Glutamatergic neuron (in vitro differentiated cells): ENCODE measurements around the gene FOXO1. TPM values are rescaled to one million over a fixed set of nuclear protein-coding genes. Genes with fewer than 3 reads are reported as not detected.
"Not testable (repeated sequence)": the region's sequence is repeated elsewhere in the genome, so short reads cannot be mapped to it uniquely, and the experiment has no call there.

Source experiments
- DNase-seq: peaks from one replicate; pipeline ENCODE4 v3.0.0; 2022
- H3K27ac Mint-ChIP-seq: one replicate; pipeline ENCODE4 v1.8.0; 2020; ENCODE audit warnings: mild to moderate bottlenecking, mixed read lengths, inconsistent platforms; ENCODE audit not compliant: unreplicated experiment
- H3K27me3 Mint-ChIP-seq: one replicate; pipeline ENCODE4 v1.8.0; 2020; ENCODE audit warnings: mild to moderate bottlenecking, moderate library complexity, mixed read lengths, inconsistent platforms; ENCODE audit not compliant: unreplicated experiment
- H3K36me3 Mint-ChIP-seq: one replicate; pipeline ENCODE4 v1.8.0; 2020; ENCODE audit warnings: mild to moderate bottlenecking, mixed read lengths, inconsistent platforms; ENCODE audit not compliant: unreplicated experiment
- H3K4me1 Mint-ChIP-seq: one replicate; pipeline ENCODE4 v1.8.0; 2020; ENCODE audit warnings: mild to moderate bottlenecking, low read depth, mixed read lengths, inconsistent platforms; ENCODE audit not compliant: unreplicated experiment
- H3K4me3 Mint-ChIP-seq: one replicate; pipeline ENCODE4 v1.8.0; 2020; ENCODE audit warnings: mild to moderate bottlenecking, mixed read lengths, inconsistent platforms; ENCODE audit not compliant: unreplicated experiment
- H3K9me3 Mint-ChIP-seq: one replicate; pipeline ENCODE4 v1.8.0; 2020; ENCODE audit warnings: mild to moderate bottlenecking, moderate library complexity, mixed read lengths, inconsistent platforms; ENCODE audit not compliant: unreplicated experiment
- total RNA-seq: library from RNA; stranded (reverse); fragmentation: NEBNext Ultra II Directional; extraction: Animal tissue kit (Norgen Biotek cat#: 25700); gene quantifications from one replicate; pipeline ENCODE4 v1.2.1, GENCODE V29; 2021; ENCODE audit not compliant: unreplicated experiment
- TF ChIP-seq, protein P1 (sequence below): fragments of 200-600 bp; sonication (generic); IDR thresholded peaks from one replicate; pipeline ENCODE4 v1.5.0; 2021; ENCODE audit not compliant: partially characterized antibody, unreplicated experiment

The FOXO1 gene
- total RNA-seq, 1 donor from 2014 or later: 1.4 TPM

DNA sequence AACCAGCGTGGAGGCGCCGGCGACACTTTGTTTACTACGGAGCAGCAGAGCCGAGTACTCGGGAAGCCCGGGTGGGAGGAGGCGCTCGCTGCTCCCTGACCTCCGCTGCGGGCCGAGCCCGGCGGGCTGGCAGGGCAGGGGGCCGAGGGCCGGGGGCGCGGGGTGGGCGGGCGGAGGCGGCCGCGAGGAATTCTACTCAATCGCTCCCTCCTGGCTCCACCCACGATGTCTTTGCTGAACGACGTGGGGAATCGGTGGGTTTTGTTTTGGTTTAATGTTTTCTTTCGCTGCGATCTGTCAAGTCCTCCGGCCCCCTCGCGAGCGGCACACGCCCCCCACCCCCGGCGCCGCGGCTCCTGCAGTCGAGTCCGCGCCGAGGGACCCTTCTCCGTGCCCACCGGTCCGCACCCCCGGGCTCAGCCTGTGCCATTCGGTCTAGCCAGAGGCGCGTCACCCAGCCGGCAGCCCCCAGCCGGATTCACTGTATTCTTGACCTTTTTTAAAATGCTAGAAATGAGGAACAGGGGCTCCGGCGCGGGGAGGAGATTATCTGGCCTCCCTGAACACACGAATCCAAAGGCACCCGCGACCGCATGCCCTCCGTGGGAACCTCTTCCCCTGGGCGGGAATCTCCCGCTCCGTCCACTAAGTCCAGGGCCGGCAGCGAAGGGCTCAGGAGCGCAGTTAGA, 636 bp upstream of the FOXO1 start:
- H3K4me3 Mint-ChIP-seq: peak overlapping the region; percentile 85
- DNase-seq: peak; percentile 69
- H3K36me3 Mint-ChIP-seq: no peaks in the 10 kb centered on the region
- TF ChIP-seq, protein P1, sequence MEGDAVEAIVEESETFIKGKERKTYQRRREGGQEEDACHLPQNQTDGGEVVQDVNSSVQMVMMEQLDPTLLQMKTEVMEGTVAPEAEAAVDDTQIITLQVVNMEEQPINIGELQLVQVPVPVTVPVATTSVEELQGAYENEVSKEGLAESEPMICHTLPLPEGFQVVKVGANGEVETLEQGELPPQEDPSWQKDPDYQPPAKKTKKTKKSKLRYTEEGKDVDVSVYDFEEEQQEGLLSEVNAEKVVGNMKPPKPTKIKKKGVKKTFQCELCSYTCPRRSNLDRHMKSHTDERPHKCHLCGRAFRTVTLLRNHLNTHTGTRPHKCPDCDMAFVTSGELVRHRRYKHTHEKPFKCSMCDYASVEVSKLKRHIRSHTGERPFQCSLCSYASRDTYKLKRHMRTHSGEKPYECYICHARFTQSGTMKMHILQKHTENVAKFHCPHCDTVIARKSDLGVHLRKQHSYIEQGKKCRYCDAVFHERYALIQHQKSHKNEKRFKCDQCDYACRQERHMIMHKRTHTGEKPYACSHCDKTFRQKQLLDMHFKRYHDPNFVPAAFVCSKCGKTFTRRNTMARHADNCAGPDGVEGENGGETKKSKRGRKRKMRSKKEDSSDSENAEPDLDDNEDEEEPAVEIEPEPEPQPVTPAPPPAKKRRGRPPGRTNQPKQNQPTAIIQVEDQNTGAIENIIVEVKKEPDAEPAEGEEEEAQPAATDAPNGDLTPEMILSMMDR: no peak
- H3K9me3 Mint-ChIP-seq: peaks cover 4% of the 10 kb centered on the region
- no peak overlapping the region for H3K27ac Mint-ChIP-seq
- H3K4me1 Mint-ChIP-seq: peaks cover 3% of the 10 kb centered on the region
- H3K27me3 Mint-ChIP-seq: peaks cover 11% of the 10 kb centered on the region

DNA sequence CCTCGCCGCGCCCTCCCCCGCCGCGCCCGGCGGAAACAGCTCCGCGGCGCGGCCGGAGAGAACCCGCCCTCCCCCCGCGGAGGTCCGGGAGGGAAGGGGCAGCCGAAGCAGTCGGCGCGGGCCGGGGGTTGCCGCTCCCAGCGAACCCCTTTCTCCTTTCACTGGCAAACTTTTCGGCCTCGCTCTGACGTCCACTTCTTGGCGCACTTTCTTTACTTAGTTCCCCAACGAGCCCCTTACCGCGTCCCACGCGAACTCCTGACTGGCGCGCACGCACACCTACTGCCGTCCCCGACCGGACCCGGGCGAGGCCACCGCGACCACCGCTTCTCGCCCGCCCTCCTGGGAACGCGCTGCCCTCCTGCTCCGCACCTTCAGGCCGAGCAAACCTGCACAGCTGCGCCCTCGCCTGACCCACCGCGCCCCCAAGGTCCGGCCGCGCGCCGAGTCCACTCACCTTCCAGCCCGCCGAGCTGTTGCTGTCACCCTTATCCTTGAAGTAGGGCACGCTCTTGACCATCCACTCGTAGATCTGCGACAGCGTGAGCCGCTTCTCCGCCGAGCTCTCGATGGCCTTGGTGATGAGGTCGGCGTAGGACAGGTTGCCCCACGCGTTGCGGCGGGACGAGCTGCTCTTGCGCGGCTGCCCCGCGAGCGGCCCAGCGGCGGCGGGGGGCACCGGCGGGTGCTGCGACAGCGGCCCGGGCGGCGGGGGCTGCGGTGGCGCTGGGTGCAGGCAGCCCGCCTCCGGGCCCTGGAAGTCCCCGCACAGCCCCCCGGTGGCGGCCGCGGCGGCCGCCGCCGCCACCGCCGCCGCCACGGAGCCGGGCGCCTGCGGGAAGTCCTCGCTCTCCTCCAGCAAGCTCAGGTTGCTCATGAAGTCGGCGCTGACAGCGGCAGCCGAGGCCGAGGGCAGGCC, 1.1 kb downstream of the FOXO1 start:
- Mint-ChIP-seq H3K27ac (no peak overlapping the region), H3K27me3 (peaks cover 11% of the 10 kb centered on the region), H3K36me3 (no peaks in the 10 kb centered on the region), H3K4me3 (peak overlapping the region; percentile 75), H3K9me3 (peaks cover 4% of the 10 kb centered on the region), H3K4me1 (peaks cover 3% of the 10 kb centered on the region)
- peak; percentile 53 for DNase-seq
- TF ChIP-seq, protein P1: no peak

DNA sequence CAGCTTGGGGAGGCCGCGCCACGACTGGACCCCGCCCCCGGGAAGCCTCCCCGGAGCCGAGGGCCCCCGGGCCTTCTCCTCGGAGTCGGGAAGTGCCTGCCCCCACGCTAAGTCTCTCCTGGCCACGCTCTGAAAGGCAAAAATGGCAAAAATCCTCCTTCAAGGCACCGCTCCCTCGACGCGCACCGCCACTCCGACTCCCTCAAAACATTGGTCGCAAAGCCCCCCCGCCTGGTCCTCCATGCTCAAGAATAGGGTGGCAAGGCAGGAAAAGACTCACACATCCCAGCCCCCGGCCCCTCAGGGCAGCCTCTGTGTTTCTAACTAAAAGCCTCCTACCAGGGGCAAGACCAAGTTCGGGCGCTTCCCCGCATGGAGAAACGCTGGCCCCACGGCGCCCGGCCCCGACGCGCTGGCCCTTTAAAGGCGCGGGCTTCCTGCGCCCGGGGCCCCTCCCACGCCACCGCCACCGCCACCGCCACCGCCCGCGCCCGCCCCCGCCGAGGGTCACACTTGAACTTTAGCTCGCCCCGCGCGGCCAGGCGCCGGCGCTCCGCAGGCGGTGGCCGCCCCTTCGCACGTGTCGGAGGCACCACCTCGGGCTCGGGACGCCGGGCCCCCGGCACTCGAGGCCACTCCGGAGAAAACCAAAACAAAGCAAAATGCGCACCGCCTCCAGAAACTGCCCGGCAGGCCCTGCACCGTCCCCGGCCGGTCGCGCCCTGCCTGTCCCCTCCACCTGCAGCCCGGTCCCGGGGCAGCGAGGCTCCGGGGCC, 1.9 kb downstream of the FOXO1 start:
- peak; percentile 42 for DNase-seq
- H3K4me3 Mint-ChIP-seq: peak overlapping the region; percentile 86
- H3K27me3 Mint-ChIP-seq: peaks cover 11% of the 10 kb centered on the region
- no peaks in the 10 kb centered on the region for H3K36me3 Mint-ChIP-seq
- H3K4me1 Mint-ChIP-seq: peaks cover 3% of the 10 kb centered on the region
- TF ChIP-seq, protein P1: no peak
- H3K9me3 Mint-ChIP-seq: peaks cover 4% of the 10 kb centered on the region
- no peak overlapping the region for H3K27ac Mint-ChIP-seq

DNA sequence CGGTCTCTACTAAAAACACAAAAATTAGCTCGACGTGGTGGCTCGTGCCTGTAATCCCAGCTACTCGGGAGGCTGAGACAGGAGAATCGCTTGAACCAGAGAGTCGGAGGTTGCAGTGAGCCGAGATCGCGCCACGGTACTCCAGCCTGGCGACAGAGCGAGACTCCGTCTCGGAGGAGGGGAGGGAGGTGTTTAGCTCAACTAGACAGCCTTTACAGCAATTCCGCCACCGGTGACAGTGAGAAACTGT, 2.4 kb downstream of the FOXO1 start:
- H3K27me3 Mint-ChIP-seq: peaks cover 11% of the 10 kb centered on the region
- peak; percentile 43 for DNase-seq
- H3K9me3 Mint-ChIP-seq, H3K36me3 Mint-ChIP-seq, H3K27ac Mint-ChIP-seq, H3K4me1 Mint-ChIP-seq: not testable (repeated sequence)
- H3K4me3 Mint-ChIP-seq: peak overlapping the region; percentile 69

DNA sequence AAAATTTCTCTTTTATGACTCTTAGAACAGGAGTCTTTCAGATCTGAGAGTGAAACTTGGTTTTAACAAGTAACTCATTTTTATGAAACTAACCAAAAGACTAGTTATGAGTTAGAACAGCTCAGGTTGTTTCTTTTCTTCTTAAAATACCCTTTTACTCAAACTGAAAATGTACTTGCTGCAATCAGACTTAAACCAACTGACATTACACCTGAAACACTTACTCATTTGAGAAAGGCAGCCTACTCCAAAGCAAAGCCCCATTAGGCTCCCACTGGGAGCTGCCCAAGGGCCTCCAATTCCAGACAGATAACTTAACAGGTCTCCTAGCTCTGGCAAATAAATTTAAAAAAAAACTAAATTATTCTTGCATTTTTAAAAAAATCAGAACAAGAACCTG, 3.6 kb downstream of the FOXO1 start:
- TF ChIP-seq, protein P1: no peak
- Mint-ChIP-seq H3K27ac (no peak overlapping the region), H3K9me3 (peaks cover 7% of the 10 kb centered on the region), H3K4me1 (peaks cover 3% of the 10 kb centered on the region), H3K27me3 (peaks cover 8% of the 10 kb centered on the region), H3K36me3 (no peaks in the 10 kb centered on the region), H3K4me3 (no peak overlapping the region)
- DNase-seq: no peak
